Upper lobe of left lung (tissue), 4 donors: ENCODE results near the gene FBXL19.

ENCODE experiments used
- CTCF ChIP-seq, 6 experiments: fragments of 450-650 bp in 4 of 6; fragments of 200-600 bp in 2 of 6; sonication (generic) in 2 of 6; IDR thresholded peaks; one replicate each; pipeline ENCODE4 v1.5.1; 2016 to 2019; ENCODE audit warnings: antibody characterized with exemption in 6 of 6
- EP300 ChIP-seq, 4 donors: sonication (generic); formaldehyde crosslinking; IDR thresholded peaks; one replicate each; pipeline ENCODE4 v1.5.1; 2017; ENCODE audit warnings: antibody characterized with exemption in 4 of 4, control low read depth in 2 of 4
- POLR2A ChIP-seq, 4 donors: fragments of 450-650 bp; IDR thresholded peaks; one replicate each; pipeline ENCODE4 v1.5.1; 2016 to 2017; ENCODE audit warnings: antibody characterized with exemption in 4 of 4, mild to moderate bottlenecking in 2 of 4
- POLR2AphosphoS5 ChIP-seq, 2 donors: sonication (generic); formaldehyde crosslinking; IDR thresholded peaks; one replicate each; pipeline ENCODE4 v1.5.1; 2017; ENCODE audit warnings: antibody characterized with exemption in 2 of 2

GRCh38 chr16:30903002-30903401 lies 20.4 kb upstream of the FBXL19 start:
- TF ChIP-seq POLR2AphosphoS5 (IDR thresholded peaks at IDR 0.05) (no peak), POLR2A (IDR thresholded peaks at IDR 0.05) (no peak), CTCF (IDR thresholded peaks at IDR 0.05) (no peak), EP300 (IDR thresholded peaks at IDR 0.05) (no peak)
